A549 (cell line): ENCODE results near the gene TMTC2. TPM values are rescaled to one million over a fixed set of nuclear protein-coding genes. Genes with fewer than 3 reads are reported as not detected.
A peak's percentile ranks its signal among the peaks of the same experiment; 100 is the strongest.

ENCODE experiments used
- ATAC-seq, 2 experiments: fragments of 200-7000 bp in 1 of 2; fragments of >200 bp in 1 of 2; cut with Nextera tagmentation in 1 of 2; cut with Tn5 transposase in 1 of 2; 3 replicates each; pipeline versions ENCODE4 v1.8.0 to v1.9.1; 2018 to 2020; ENCODE audit warnings: mild to moderate bottlenecking in 1 of 2, moderate library complexity in 1 of 2
- CTCF ChIA-PET: fragments of 300-600 bp; sonication (Branson Sonifier 250); formaldehyde crosslinking; extraction: SDS; loops from one replicate; lab custom pipeline; 2021; ENCODE audit warnings: antibody characterized with exemption, inconsistent platforms; lab: Yijun Ruan, JAX
- POLR2A ChIA-PET: fragments of 350-600 bp; formaldehyde crosslinking; extraction: SDS; loops from one replicate; lab custom pipeline; 2021; ENCODE audit warnings: antibody characterized with exemption, inconsistent platforms; lab: Yijun Ruan, JAX
- DNase-seq, 2 experiments: peaks; one replicate each; pipeline versions ENCODE4 v3.0.0 to v3.0.0-alpha.2; 2011 to 2016; ENCODE audit warnings: low read depth in 1 of 2, low spot score in 1 of 2
- FAIRE-seq: peaks from 2 replicates; lab custom pipeline; 2011; peaks lifted over from hg19 to GRCh38; lab: Jason Lieb, UNC
- H3K27ac ChIP-seq, 2 experiments: fragments of >200 bp; sonication (Bioruptor Twin); formaldehyde crosslinking; 3 replicates each; pipeline ENCODE4 v1.5.1; 2016 to 2017
- H3K4me1 ChIP-seq: fragments of >200 bp; sonication (Bioruptor Twin); formaldehyde crosslinking; 3 replicates; pipeline ENCODE4 v1.6.1; 2016
- H3K4me2 ChIP-seq: fragments of >200 bp; sonication (Bioruptor Twin); formaldehyde crosslinking; 3 replicates; pipeline ENCODE4 v1.6.1; 2016
- H3K4me3 ChIP-seq: fragments of >200 bp; sonication (Bioruptor Twin); formaldehyde crosslinking; 3 replicates; pipeline ENCODE4 v1.5.1; 2016
- H3K9me3 ChIP-seq: fragments of >200 bp; sonication (Bioruptor Twin); formaldehyde crosslinking; 3 replicates; pipeline ENCODE4 v1.6.1; 2016
- ATOH8 ChIP-seq: fragments of 250-450 bp; sonication (Bioruptor Pico); IDR thresholded peaks from 2 replicates; pipeline ENCODE4 v1.5.0; 2020; ENCODE audit warnings: low read depth, mild to moderate bottlenecking, moderate library complexity
- BHLHE40 ChIP-seq: IDR thresholded peaks from 2 replicates; pipeline ENCODE4 v1.6.1; 2012; ENCODE audit warnings: low read depth, low read length, inconsistent platforms
- CBX8 ChIP-seq: fragments of 200-600 bp; sonication (generic); IDR thresholded peaks from 2 replicates; pipeline ENCODE4 v1.6.1; 2016
- CEBPB ChIP-seq, 2 experiments: fragments of >200 bp in 1 of 2; sonication (Bioruptor Twin) in 1 of 2; formaldehyde crosslinking in 1 of 2; IDR thresholded peaks; 2 replicates each; pipeline ENCODE4 v1.6.1; 2012 to 2016
- CHD4 ChIP-seq: fragments of 200-600 bp; sonication (generic); IDR thresholded peaks from 2 replicates; pipeline ENCODE4 v1.6.1; 2016; ENCODE audit warnings: antibody characterized with exemption, mild to moderate bottlenecking, borderline replicate concordance
- EHMT2 ChIP-seq: fragments of 200-600 bp; sonication (generic); IDR thresholded peaks from 2 replicates; pipeline ENCODE4 v1.6.1; 2016; ENCODE audit warnings: antibody characterized with exemption, low read depth, mild to moderate bottlenecking, moderate library complexity
- ELK1 ChIP-seq: fragments of 150-350 bp; IDR thresholded peaks from 2 replicates; pipeline ENCODE4 v1.6.1; 2014; ENCODE audit warnings: low read depth, mild to moderate bottlenecking, low read length
- EP300 ChIP-seq, 2 experiments: fragments of >200 bp; sonication (Bioruptor Twin); formaldehyde crosslinking; IDR thresholded peaks; 2 replicates in 1 of 2; 3 replicates in 1 of 2; pipeline ENCODE4 v1.6.1; 2016 to 2017
- FOSB ChIP-seq: fragments of 250-450 bp; sonication (Bioruptor Pico); IDR thresholded peaks from 2 replicates; pipeline ENCODE4 v1.5.0; 2020; ENCODE audit warnings: mild to moderate bottlenecking, moderate library complexity
- FOXS1 ChIP-seq: fragments of 250-450 bp; sonication (Bioruptor Pico); IDR thresholded peaks from 2 replicates; pipeline ENCODE4 v1.5.0; 2020; ENCODE audit warnings: mild to moderate bottlenecking, moderate library complexity
- GATA3 ChIP-seq: IDR thresholded peaks from 2 replicates; pipeline ENCODE4 v1.6.1; 2012; ENCODE audit warnings: borderline replicate concordance
- HDAC2 ChIP-seq: fragments of 200-600 bp; sonication (generic); IDR thresholded peaks from 2 replicates; pipeline ENCODE4 v1.6.1; 2016
- HEYL ChIP-seq: fragments of 250-450 bp; sonication (Bioruptor Pico); IDR thresholded peaks from 2 replicates; pipeline ENCODE4 v1.8.0; 2021; ENCODE audit warnings: mild to moderate bottlenecking, moderate library complexity
- HOXB5 ChIP-seq: fragments of 250-450 bp; sonication (Bioruptor Pico); IDR thresholded peaks from 2 replicates; pipeline ENCODE4 v1.5.0; 2020; ENCODE audit warnings: mild to moderate bottlenecking, moderate library complexity
- KDM1A ChIP-seq: fragments of 200-600 bp; sonication (generic); IDR thresholded peaks from 2 replicates; pipeline ENCODE4 v1.6.1; 2016; ENCODE audit warnings: low read depth, mild to moderate bottlenecking
- MAX ChIP-seq: IDR thresholded peaks from 2 replicates; pipeline ENCODE4 v1.6.1; 2012
- NR3C1 ChIP-seq: fragments of >200 bp; sonication (Bioruptor Twin); formaldehyde crosslinking; IDR thresholded peaks from 3 replicates; pipeline ENCODE4 v1.6.1; 2017
- PBX3 ChIP-seq: IDR thresholded peaks from 2 replicates; pipeline ENCODE4 v1.6.1; 2012
- POLR2A ChIP-seq: IDR thresholded peaks from 2 replicates; pipeline ENCODE4 v1.6.1; 2012; ENCODE audit warnings: mild to moderate bottlenecking, low read length
- TFCP2L1 ChIP-seq: fragments of 250-450 bp; sonication (Bioruptor Pico); IDR thresholded peaks from 2 replicates; pipeline ENCODE4 v1.5.0; 2021; ENCODE audit warnings: mild to moderate bottlenecking
- ZC3H11A ChIP-seq: fragments of 450-650 bp; IDR thresholded peaks from 2 replicates; pipeline ENCODE4 v1.6.1; 2014; ENCODE audit warnings: antibody characterized with exemption, mild to moderate bottlenecking
- ZNF302 ChIP-seq: fragments of 250-450 bp; sonication (Bioruptor Pico); IDR thresholded peaks from 2 replicates; pipeline ENCODE4 v1.9.0; 2021; ENCODE audit warnings: inconsistent platforms, mild to moderate bottlenecking, moderate library complexity
- WGBS: methylation state at CpG from one replicate; pipeline ENCODE4 v1.1.6; 2017; ENCODE audit errors: missing lambda C conversion rate; 5-methylcytosine and 5-hydroxymethylcytosine counted together
- polyA plus RNA-seq, 4 experiments: library from polyadenylated mRNA; depleted of rRNA in 3 of 4; stranded (reverse); fragments of >200 nt; fragmentation: RNase III in 1 of 4; extraction: RNeasy Plus Mini Kit Qiagen cat#74134 plus additional on column Dnase treatment in 1 of 4; gene quantifications; 2 replicates in 3 of 4; 3 replicates in 1 of 4; pipeline ENCODE4 v1.2.3, GENCODE V29; 2011 to 2017

The TMTC2 gene
- polyA plus RNA-seq, 2 of the 4 experiments (the other 2 are of a cell fraction): 1.8 to 5.3 TPM

GRCh38 chr12:83099436-83099835 is 412.7 kb downstream of the TMTC2 start:
- no peak overlapping the region for H3K4me3 ChIP-seq
- H3K27ac ChIP-seq: no peak overlapping the region
- H3K4me1 ChIP-seq: no peaks in the 10 kb centered on the region
- DNase-seq: no peak
- no peak for ATAC-seq
- WGBS: 34% methylated on average over 3 of the region's 3 CpGs
- POLR2A ChIA-PET: no interaction called here
- CTCF ChIA-PET: no interaction called here
- TF ChIP-seq KDM1A: no peak
- TF ChIP-seq ATOH8 (CRISPR knock-in tag): no peak
- no peak for TF ChIP-seq POLR2A
- TF ChIP-seq HEYL (CRISPR knock-in tag): no peak
- TF ChIP-seq PBX3: no peak
- no peak for TF ChIP-seq TFCP2L1 (CRISPR knock-in tag)
- no peak for TF ChIP-seq ZNF302 (CRISPR knock-in tag)
- no peak for TF ChIP-seq FOXS1 (CRISPR knock-in tag)
- TF ChIP-seq HDAC2: no peak
- no peak for TF ChIP-seq CEBPB (IDR thresholded peaks at IDR 0.05)
- TF ChIP-seq EHMT2: no peak
- no peak for TF ChIP-seq ELK1
- TF ChIP-seq FOSB (CRISPR knock-in tag): no peak
- TF ChIP-seq ZC3H11A: no peak
- H3K9me3 ChIP-seq: no peaks in the 10 kb centered on the region
- H3K4me2 ChIP-seq: no peak overlapping the region
- FAIRE-seq: no peak

- Histone ChIP-seq H3K9me3 (no peaks in the 10 kb centered on the region), H3K4me3 (no peak overlapping the region), H3K4me1 (no peaks in the 10 kb centered on the region), H3K27ac (no peak overlapping the region), H3K4me2 (no peak overlapping the region)
- DNase-seq (no peak), ATAC-seq (no peak), FAIRE-seq (no peak)
- ChIA-PET CTCF (no interaction called here), POLR2A (no interaction called here)
- TF ChIP-seq BHLHE40: no peak
- no peak for TF ChIP-seq HOXB5
- no peak for TF ChIP-seq EP300 (IDR thresholded peaks at IDR 0.05)
- no peak for TF ChIP-seq GATA3
- no peak for TF ChIP-seq NR3C1
- no peak for TF ChIP-seq CHD4
- WGBS: 41% methylated on average over 2 of the region's 2 CpGs
These were observed 415.8 kb downstream of the TMTC2 start for GRCh38 chr12:83102499-83102898.

GRCh38 chr12:83106873-83107272 is 420.2 kb downstream of the TMTC2 start:
- ChIA-PET POLR2A (no interaction called here), CTCF (interaction anchor here (0.9 kb wide), 1 partner anchor 9 kb away, joined by 4 read pairs; no protein-coding TSS in a partner anchor)
- no peaks in the 10 kb centered on the region for H3K4me1 ChIP-seq
- no peak overlapping the region for H3K4me3 ChIP-seq
- no peaks in the 10 kb centered on the region for H3K9me3 ChIP-seq
- FAIRE-seq: no peak
- peak in 1 of 2 experiments; percentile 11 for DNase-seq
- no peak overlapping the region for H3K27ac ChIP-seq
- TF ChIP-seq CBX8: no peak
- no peak for TF ChIP-seq MAX
- TF ChIP-seq ELK1: no peak
- no peak for TF ChIP-seq POLR2A
- H3K4me2 ChIP-seq: no peak overlapping the region
- 18% methylated on average over 1 of the region's 1 CpG for WGBS
- ATAC-seq: no peak
